ENCODE results near the gene IGSF3.
A peak's percentile ranks its signal among the peaks of the same experiment; 100 is the strongest.
"Not testable (repeated sequence)": the region's sequence is repeated elsewhere in the genome, so short reads cannot be mapped to it uniquely, and the experiment has no call there.

The IGSF3 gene

DNA sequence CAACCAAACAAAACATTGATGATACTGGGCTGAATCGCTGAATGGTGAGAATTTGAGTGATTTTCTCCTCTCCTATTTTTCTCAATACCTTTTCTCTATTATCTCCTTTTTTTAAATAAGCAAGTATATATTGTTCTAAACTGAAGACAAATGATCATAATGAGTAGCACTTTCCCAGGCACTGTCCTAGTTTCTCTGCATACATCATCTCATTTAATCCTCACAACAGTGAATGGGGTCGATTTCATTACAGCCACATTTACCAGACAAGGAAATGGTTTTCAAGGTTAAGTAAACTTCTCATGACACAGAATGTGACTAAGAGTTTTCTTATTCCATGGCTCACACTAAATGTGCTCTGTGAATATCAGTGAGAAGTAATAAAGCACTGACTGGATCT, 45.0 kb downstream of the IGSF3 start:
- not testable (repeated sequence) for H3K4me3 ChIP-seq (ENCODE audit: low read depth, low read length); H4K91ac ChIP-seq (ENCODE audit: low read depth, low read length)

DNA sequence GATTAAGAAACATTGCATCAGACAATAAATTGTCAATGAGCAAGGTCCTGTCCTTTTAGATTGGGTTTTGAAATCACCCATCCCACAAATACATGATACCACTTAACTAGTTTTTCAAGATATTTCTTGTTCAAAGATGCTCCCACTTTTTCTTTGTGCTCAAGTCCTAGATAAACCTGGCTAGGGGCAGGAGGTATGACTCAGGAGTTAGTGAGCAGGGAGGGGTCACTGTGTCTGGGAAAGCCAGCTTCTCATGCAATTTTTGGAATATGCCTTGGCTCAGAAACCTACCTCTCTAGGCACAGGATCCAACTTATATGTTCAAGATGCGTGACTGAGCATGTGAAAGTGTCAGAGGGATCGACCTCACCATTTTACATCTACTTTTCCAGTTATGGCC, 45.8 kb downstream of the IGSF3 start:
- not testable (repeated sequence) for H3K36me3 ChIP-seq (ENCODE audit: control insufficient read depth in 1 of 2, insufficient read depth in 2 of 2, low read length in 2 of 2); H2AFZ ChIP-seq (ENCODE audit: insufficient read depth, low read length, poor library complexity); H3K27me3 ChIP-seq (ENCODE audit: insufficient read depth, low read length); H2BK5ac ChIP-seq (ENCODE audit: low read depth, low read length, poor library complexity); H3K4me3 ChIP-seq (ENCODE audit: low read depth, low read length); H3K23ac ChIP-seq (ENCODE audit: low read length); H2BK120ac ChIP-seq (ENCODE audit: insufficient read depth, low read length, poor library complexity); H4K91ac ChIP-seq (ENCODE audit: low read depth, low read length); H3K79me2 ChIP-seq (ENCODE audit: control insufficient read depth, insufficient read depth, low read length, poor library complexity); H3K79me1 ChIP-seq (ENCODE audit: low read length); H4K8ac ChIP-seq (ENCODE audit: low read depth, low read length); H3K9ac ChIP-seq (ENCODE audit: low read length); H3K14ac ChIP-seq (ENCODE audit: low read length); H2BK12ac ChIP-seq (ENCODE audit: low read length); H3K27ac ChIP-seq (ENCODE audit: low read depth, low read length); H3K18ac ChIP-seq (ENCODE audit: low read length); H4K12ac ChIP-seq (ENCODE audit: low read depth, low read length); H2AK5ac ChIP-seq (ENCODE audit: low read length); H3K9me3 ChIP-seq (ENCODE audit: insufficient read depth, low read depth, low read length); H3K4me2 ChIP-seq (ENCODE audit: low read length); H3K4me1 ChIP-seq (ENCODE audit: control insufficient read depth in 1 of 2, insufficient read depth in 2 of 2, low read length in 2 of 2); H3K4ac ChIP-seq (ENCODE audit: low read depth, low read length)
- WGBS (ENCODE audit: extremely low coverage, insufficient coverage, insufficient read length): no CpG with 5 or more reads among the region's 2 CpGs
- peak in 1 of 2 donors; percentile 43 for DNase-seq

More for the DNA sequence above, 45.0 kb downstream of the IGSF3 start:
- not testable (repeated sequence) for H2BK120ac ChIP-seq (ENCODE audit: insufficient read depth, low read length, poor library complexity); DNase-seq; H2AFZ ChIP-seq (ENCODE audit: insufficient read depth, low read length, poor library complexity); H3K9ac ChIP-seq (ENCODE audit: low read length); H3K14ac ChIP-seq (ENCODE audit: low read length); H3K4me1 ChIP-seq (ENCODE audit: control insufficient read depth in 1 of 2, insufficient read depth in 2 of 2, low read length in 2 of 2); H3K23ac ChIP-seq (ENCODE audit: low read length); H3K9me3 ChIP-seq (ENCODE audit: insufficient read depth, low read depth, low read length); H3K36me3 ChIP-seq (ENCODE audit: control insufficient read depth in 1 of 2, insufficient read depth in 2 of 2, low read length in 2 of 2); H3K4me2 ChIP-seq (ENCODE audit: low read length); H2BK12ac ChIP-seq (ENCODE audit: low read length); H3K27me3 ChIP-seq (ENCODE audit: insufficient read depth, low read length); H3K79me1 ChIP-seq (ENCODE audit: low read length); H3K79me2 ChIP-seq (ENCODE audit: control insufficient read depth, insufficient read depth, low read length, poor library complexity); H2AK5ac ChIP-seq (ENCODE audit: low read length); H4K12ac ChIP-seq (ENCODE audit: low read depth, low read length); H4K8ac ChIP-seq (ENCODE audit: low read depth, low read length); H3K18ac ChIP-seq (ENCODE audit: low read length); H2BK5ac ChIP-seq (ENCODE audit: low read depth, low read length, poor library complexity); H3K4ac ChIP-seq (ENCODE audit: low read depth, low read length); H3K27ac ChIP-seq (ENCODE audit: low read depth, low read length)
- no CpG with 5 or more reads among the region's 2 CpGs for WGBS (ENCODE audit: extremely low coverage, insufficient coverage, insufficient read length)

DNA sequence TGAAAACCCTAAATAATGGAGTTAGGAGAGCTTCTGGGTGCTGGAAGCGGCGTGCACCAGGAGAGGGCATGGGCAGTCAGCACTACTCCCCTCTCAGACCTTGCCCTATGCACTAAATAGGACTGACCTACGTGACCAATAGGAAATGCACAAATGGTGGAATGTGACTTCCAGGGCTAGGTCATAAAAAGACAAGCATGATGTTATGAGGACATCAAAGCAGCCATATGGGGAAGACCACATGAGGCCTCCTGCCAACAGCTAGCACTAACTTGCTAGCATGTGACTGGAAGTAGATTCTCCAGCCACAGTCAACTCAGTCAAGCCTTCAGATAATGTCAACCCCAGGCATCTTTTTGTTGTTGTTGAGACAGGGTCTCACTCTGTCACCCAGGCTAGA, 47.1 kb downstream of the IGSF3 start:
- not testable (repeated sequence) for H3K14ac ChIP-seq (ENCODE audit: low read length); H2BK12ac ChIP-seq (ENCODE audit: low read length); H3K4ac ChIP-seq (ENCODE audit: low read depth, low read length); H4K8ac ChIP-seq (ENCODE audit: low read depth, low read length); H3K23ac ChIP-seq (ENCODE audit: low read length); H3K36me3 ChIP-seq (ENCODE audit: control insufficient read depth in 1 of 2, insufficient read depth in 2 of 2, low read length in 2 of 2); H3K27me3 ChIP-seq (ENCODE audit: insufficient read depth, low read length); H3K79me2 ChIP-seq (ENCODE audit: control insufficient read depth, insufficient read depth, low read length, poor library complexity); H3K4me2 ChIP-seq (ENCODE audit: low read length); H2AK5ac ChIP-seq (ENCODE audit: low read length); H3K9me3 ChIP-seq (ENCODE audit: insufficient read depth, low read depth, low read length); H2BK5ac ChIP-seq (ENCODE audit: low read depth, low read length, poor library complexity); H4K91ac ChIP-seq (ENCODE audit: low read depth, low read length); H3K4me3 ChIP-seq (ENCODE audit: low read depth, low read length); H2AFZ ChIP-seq (ENCODE audit: insufficient read depth, low read length, poor library complexity); H3K79me1 ChIP-seq (ENCODE audit: low read length); H3K9ac ChIP-seq (ENCODE audit: low read length); H2BK120ac ChIP-seq (ENCODE audit: insufficient read depth, low read length, poor library complexity); H3K18ac ChIP-seq (ENCODE audit: low read length); H3K4me1 ChIP-seq (ENCODE audit: control insufficient read depth in 1 of 2, insufficient read depth in 2 of 2, low read length in 2 of 2); DNase-seq; H3K27ac ChIP-seq (ENCODE audit: low read depth, low read length); H4K12ac ChIP-seq (ENCODE audit: low read depth, low read length)
- no CpG with 5 or more reads among the region's 3 CpGs for WGBS (ENCODE audit: extremely low coverage, insufficient coverage, insufficient read length)

DNA sequence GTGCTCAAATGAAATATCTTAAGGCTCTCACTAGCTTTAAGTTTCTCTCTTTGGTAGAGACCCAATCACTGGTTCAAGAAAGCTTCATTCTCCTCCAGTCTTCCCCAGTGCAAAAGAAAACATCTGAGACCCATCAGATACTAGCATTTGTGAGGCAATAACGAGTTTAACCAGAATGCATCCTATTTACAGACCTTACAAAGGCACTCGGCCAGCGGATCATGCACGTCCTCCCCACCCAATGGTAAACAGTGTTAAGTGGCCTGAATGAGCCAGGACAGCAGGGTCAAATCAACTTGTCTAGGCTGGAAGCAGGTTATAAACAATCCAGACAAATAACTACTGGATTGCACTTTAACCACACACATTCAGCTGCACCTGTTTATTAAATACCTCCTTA, 48.4 kb downstream of the IGSF3 start:
- H3K23ac ChIP-seq (ENCODE audit: low read length); H2BK12ac ChIP-seq (ENCODE audit: low read length); H3K36me3 ChIP-seq (ENCODE audit: control insufficient read depth in 1 of 2, insufficient read depth in 2 of 2, low read length in 2 of 2); H3K4ac ChIP-seq (ENCODE audit: low read depth, low read length); H2AK5ac ChIP-seq (ENCODE audit: low read length); H3K9me3 ChIP-seq (ENCODE audit: insufficient read depth, low read depth, low read length); H3K18ac ChIP-seq (ENCODE audit: low read length); H4K8ac ChIP-seq (ENCODE audit: low read depth, low read length); H4K91ac ChIP-seq (ENCODE audit: low read depth, low read length); H3K4me1 ChIP-seq (ENCODE audit: control insufficient read depth in 1 of 2, insufficient read depth in 2 of 2, low read length in 2 of 2); H2BK5ac ChIP-seq (ENCODE audit: low read depth, low read length, poor library complexity); H2BK120ac ChIP-seq (ENCODE audit: insufficient read depth, low read length, poor library complexity); H2AFZ ChIP-seq (ENCODE audit: insufficient read depth, low read length, poor library complexity); H3K4me3 ChIP-seq (ENCODE audit: low read depth, low read length); H3K9ac ChIP-seq (ENCODE audit: low read length); H3K79me2 ChIP-seq (ENCODE audit: control insufficient read depth, insufficient read depth, low read length, poor library complexity); H4K12ac ChIP-seq (ENCODE audit: low read depth, low read length); H3K79me1 ChIP-seq (ENCODE audit: low read length); H3K4me2 ChIP-seq (ENCODE audit: low read length); H3K14ac ChIP-seq (ENCODE audit: low read length); H3K27ac ChIP-seq (ENCODE audit: low read depth, low read length); H3K27me3 ChIP-seq (ENCODE audit: insufficient read depth, low read length): not testable (repeated sequence)
- WGBS (ENCODE audit: extremely low coverage, insufficient coverage, insufficient read length): no CpG with 5 or more reads among the region's 4 CpGs
- DNase-seq: peak in 1 of 2 donors; percentile 60

All from trophoblast cell (in vitro differentiated cells and primary cell).